K562 (cell line): ENCODE measurements around the gene MTA2.

ENCODE experiments used
- BHLHE40 ChIP-seq: IDR thresholded peaks from 2 replicates; pipeline ENCODE4 v1.6.1; 2011; ENCODE audit warnings: low read length, improper control_type of control experiment
- CBX1 ChIP-seq: sonication (generic); IDR thresholded peaks from 2 replicates; pipeline ENCODE4 v1.6.1; 2016; ENCODE audit warnings: antibody characterized with exemption, low read depth, mild to moderate bottlenecking
- IRF1 ChIP-seq: sonication (generic); formaldehyde crosslinking; IDR thresholded peaks from 2 replicates; pipeline ENCODE4 v1.8.0; 2022; ENCODE audit warnings: missing genetic modification reagents, mild to moderate bottlenecking, borderline replicate concordance
- MAZ ChIP-seq, 2 experiments: fragments of 450-650 bp in 1 of 2; sonication (generic) in 1 of 2; formaldehyde crosslinking; IDR thresholded peaks in 1 of 2; conservative IDR thresholded peaks in 1 of 2; 2 replicates each; pipeline versions ENCODE4 v1.4.0 to v1.5.0; 2020; ENCODE audit warnings: mild to moderate bottlenecking in 1 of 2, missing genetic modification reagents in 1 of 2
- NFIC ChIP-seq: fragments of 450-650 bp; IDR thresholded peaks from 2 replicates; pipeline ENCODE4 v1.6.1; 2017; ENCODE audit warnings: mild to moderate bottlenecking, inconsistent platforms
- POLR2A ChIP-seq: fragments of 450-650 bp; conservative IDR thresholded peaks from 2 replicates; pipeline ENCODE4 v1.6.1; 2016
- SREBF2 ChIP-seq: sonication (generic); formaldehyde crosslinking; IDR thresholded peaks from 2 replicates; pipeline ENCODE4 v1.4.0; 2020; ENCODE audit warnings: mild to moderate bottlenecking, missing genetic modification reagents
- TEAD2 ChIP-seq: fragments of 450-650 bp; IDR thresholded peaks from 2 replicates; pipeline ENCODE4 v1.6.1; 2016; ENCODE audit warnings: missing genetic modification characterization, control low read depth, missing compliant biosample characterization
- ZNF140 ChIP-seq: fragments of 250-450 bp; sonication (Bioruptor Pico); IDR thresholded peaks from 2 replicates; pipeline ENCODE4 v1.8.0; 2021; ENCODE audit warnings: moderate library complexity, mild to moderate bottlenecking, inconsistent platforms
- ZNF311 ChIP-seq: fragments of 250-450 bp; sonication (Bioruptor Pico); IDR thresholded peaks from 2 replicates; pipeline ENCODE4 v1.4.0; 2020; ENCODE audit warnings: mild to moderate bottlenecking, moderate library complexity
- ZNF583 ChIP-seq: fragments of 250-450 bp; sonication (Bioruptor Pico); IDR thresholded peaks from 2 replicates; pipeline ENCODE4 v1.4.0; 2020

GRCh38 chr11:62565100-62565802 is 36.4 kb downstream of the MTA2 start:
- TF ChIP-seq ZNF311 (CRISPR knock-in tag) (no peak), BHLHE40 (no peak), IRF1 (CRISPR knock-in tag) (no peak), MAZ (CRISPR knock-in tag; conservative IDR thresholded peaks at IDR 0.05 in 1 of 2, IDR thresholded peaks at IDR 0.05 in 1 of 2) (no peak), ZNF583 (CRISPR knock-in tag) (no peak), SREBF2 (CRISPR knock-in tag) (no peak), ZNF140 (CRISPR knock-in tag) (no peak), TEAD2 (tag) (no peak), NFIC (no peak), CBX1 (no peak), POLR2A (no peak)
